Measurements from ENCODE around the gene RHOF.
"Not testable (repeated sequence)": the region's sequence is repeated elsewhere in the genome, so short reads cannot be mapped to it uniquely, and the experiment has no call there.

Gene RHOF

GRCh38 chr12:121773011-121773777 lies 20.3 kb downstream of the RHOF start:
- DNase-seq, result peak; percentile 71

- no peak for DNase-seq
These were observed 22.5 kb downstream of the RHOF start for GRCh38 chr12:121770813-121771625.

GRCh38 chr12:121770388-121770787 lies 23.1 kb downstream of the RHOF start:
- DNase-seq, result no peak

- DNase-seq, result no peak
These were observed 23.6 kb downstream of the RHOF start for GRCh38 chr12:121769831-121770301.

GRCh38 chr12:121769297-121769830 lies 24.1 kb downstream of the RHOF start:
- no peak for DNase-seq

GRCh38 chr12:121767525-121768016 lies 25.9 kb downstream of the RHOF start:
- DNase-seq, result peak; percentile 70

GRCh38 chr12:121766290-121767039 lies 27.0 kb downstream of the RHOF start:
- DNase-seq, result no peak

- no peak for DNase-seq
These were observed 27.9 kb downstream of the RHOF start for GRCh38 chr12:121765573-121765972.

GRCh38 chr12:121764808-121765207 lies 28.7 kb downstream of the RHOF start:
- no peak for DNase-seq

- no peak for DNase-seq
These were observed 31.2 kb downstream of the RHOF start for GRCh38 chr12:121762269-121762668.

GRCh38 chr12:121758536-121758935 lies 35.0 kb downstream of the RHOF start:
- DNase-seq, result not testable (repeated sequence)

GRCh38 chr12:121755591-121755990 lies 37.9 kb downstream of the RHOF start:
- no peak for DNase-seq

GRCh38 chr12:121754836-121755235 lies 38.7 kb downstream of the RHOF start:
- no peak for DNase-seq

- DNase-seq, result no peak
These were observed 39.6 kb downstream of the RHOF start for GRCh38 chr12:121753844-121754264.

GRCh38 chr12:121751749-121752351 lies 41.6 kb downstream of the RHOF start:
- DNase-seq, result no peak

- no peak for DNase-seq
These were observed 42.5 kb downstream of the RHOF start for GRCh38 chr12:121751034-121751433.

- DNase-seq, result no peak
These were observed 43.0 kb downstream of the RHOF start for GRCh38 chr12:121750507-121750955.

- no peak for DNase-seq
These were observed 44.2 kb downstream of the RHOF start for GRCh38 chr12:121749267-121749666.

GRCh38 chr12:121748571-121749265 lies 44.8 kb downstream of the RHOF start:
- DNase-seq, result no peak

GRCh38 chr12:121748218-121748570 lies 45.3 kb downstream of the RHOF start:
- DNase-seq, result no peak

GRCh38 chr12:121745545-121745944 lies 47.9 kb downstream of the RHOF start:
- DNase-seq, result not testable (repeated sequence)

GRCh38 chr12:121741743-121742142 lies 51.7 kb downstream of the RHOF start:
- DNase-seq, result no peak

Data from NCI-H2107 (cell line).